ENCODE measurements around the gene PTPRN2. TPM values are rescaled to one million over a fixed set of nuclear protein-coding genes. Genes with fewer than 3 reads are reported as not detected.

PTPRN2 gene
- polyA plus RNA-seq, 4 donors = 7.3 to 11.4 (median 8.0) TPM

DNA sequence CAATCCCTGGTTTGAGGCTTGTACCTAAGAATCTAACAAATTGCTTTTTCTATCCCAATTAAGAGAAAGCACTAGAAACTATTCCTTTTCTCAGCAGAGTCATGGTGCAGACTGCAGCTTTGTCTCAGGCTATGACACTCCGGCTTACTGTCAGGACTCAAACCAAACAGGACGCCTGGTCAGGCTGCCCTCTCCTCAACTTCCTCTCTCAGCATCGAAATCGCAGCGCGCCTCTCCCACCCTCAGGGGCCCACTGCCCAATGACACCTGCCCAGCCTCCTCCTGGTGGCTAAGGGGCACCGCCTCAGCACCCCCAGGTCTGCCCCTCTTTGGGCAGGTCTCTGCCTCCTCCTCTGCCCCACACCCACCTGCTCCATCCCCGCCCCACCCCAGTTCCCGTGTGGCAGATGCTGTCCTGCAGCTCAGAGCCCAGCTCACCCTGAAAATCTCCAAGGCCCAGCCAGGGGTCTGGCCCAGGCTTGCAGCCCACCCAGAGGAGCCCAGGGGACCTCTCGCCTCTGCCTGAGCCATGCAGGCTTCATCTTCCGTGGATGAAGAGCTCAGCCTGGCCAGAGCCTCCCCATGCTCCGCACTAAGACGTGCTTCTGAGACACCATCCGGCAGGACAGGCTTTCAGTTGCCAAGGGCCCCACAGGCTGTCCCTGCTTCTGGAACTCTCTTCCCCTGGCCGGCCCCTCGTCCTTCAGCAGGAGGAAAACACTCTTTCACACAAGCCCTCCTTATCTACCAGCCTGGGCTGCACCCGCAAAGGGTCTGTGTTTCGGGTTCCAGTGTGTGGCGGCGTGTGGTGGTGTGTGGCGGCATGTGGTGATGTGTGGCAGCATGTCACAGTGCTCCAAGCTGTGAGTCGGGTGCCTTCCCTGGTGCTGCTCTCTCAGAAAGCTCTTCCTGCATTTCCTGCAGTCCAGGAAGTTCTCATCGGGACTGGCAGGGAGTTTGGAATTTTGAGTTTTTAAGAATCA, 16.4 kb upstream of the PTPRN2 start:
- DNase-seq (ENCODE audit: low read depth in 4 of 4, low spot score in 2 of 4) = no peak

DNA sequence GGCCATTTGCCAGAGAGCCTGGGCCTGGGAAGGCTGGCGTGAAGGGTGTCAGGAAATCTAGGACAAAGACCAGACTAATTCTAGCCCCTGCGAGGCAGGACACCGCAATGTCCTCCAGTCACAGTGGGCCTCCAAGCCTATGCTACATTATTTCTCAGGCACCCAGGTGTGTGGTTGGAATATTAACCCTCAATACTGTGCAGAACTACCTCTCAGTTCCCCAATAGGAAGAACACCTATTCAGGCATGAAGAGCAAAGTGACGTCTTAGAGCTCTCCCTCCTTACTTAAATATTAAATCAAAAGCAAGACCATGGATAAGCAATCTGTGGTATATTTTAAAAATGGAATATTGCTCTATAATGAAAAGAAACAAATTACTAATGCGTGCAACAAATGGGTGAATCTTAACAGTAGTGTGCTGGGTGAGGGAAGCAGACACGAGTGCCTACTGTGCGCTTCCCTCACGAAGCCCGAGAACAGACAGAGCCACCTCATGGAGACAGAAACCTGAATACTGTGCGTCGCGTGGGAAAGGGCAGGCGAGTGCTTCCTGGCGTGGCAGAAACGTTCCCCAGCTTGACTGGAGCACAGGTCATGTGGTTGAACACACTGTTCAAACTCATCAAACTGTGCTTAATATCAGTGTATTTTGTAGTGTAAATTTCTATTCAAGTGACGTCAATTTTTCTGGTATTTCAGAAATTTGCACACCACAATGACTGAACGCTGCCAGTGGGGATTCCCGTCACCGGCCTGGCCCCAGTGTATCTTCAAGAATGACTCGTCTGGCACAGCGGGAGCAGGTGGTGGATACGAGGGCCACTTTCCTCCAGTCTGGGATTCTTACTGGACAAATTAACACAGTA, 15.5 kb upstream of the PTPRN2 start:
- DNase-seq (ENCODE audit: low read depth in 4 of 4, low spot score in 2 of 4) = no peak

- DNase-seq (ENCODE audit: low read depth in 4 of 4, low spot score in 2 of 4) = no peak
Observed at GRCh38 chr7:158602041-158602440, 14.4 kb upstream of the PTPRN2 start.

GRCh38 chr7:158601090-158601489, 13.5 kb upstream of the PTPRN2 start:
- DNase-seq (ENCODE audit: low read depth in 4 of 4, low spot score in 2 of 4) = no peak

- DNase-seq (ENCODE audit: low read depth in 4 of 4, low spot score in 2 of 4) = no peak
Observed at GRCh38 chr7:158596745-158597144, 9.1 kb upstream of the PTPRN2 start.

- DNase-seq (ENCODE audit: low read depth in 4 of 4, low spot score in 2 of 4) = no peak
Observed at GRCh38 chr7:158596309-158596708, 8.7 kb upstream of the PTPRN2 start.

- no peak for DNase-seq (ENCODE audit: low read depth in 4 of 4, low spot score in 2 of 4)
Observed at GRCh38 chr7:158595068-158595467, 7.4 kb upstream of the PTPRN2 start.

GRCh38 chr7:158592541-158592940, 4.9 kb upstream of the PTPRN2 start:
- DNase-seq (ENCODE audit: low read depth in 4 of 4, low spot score in 2 of 4) = no peak

DNA sequence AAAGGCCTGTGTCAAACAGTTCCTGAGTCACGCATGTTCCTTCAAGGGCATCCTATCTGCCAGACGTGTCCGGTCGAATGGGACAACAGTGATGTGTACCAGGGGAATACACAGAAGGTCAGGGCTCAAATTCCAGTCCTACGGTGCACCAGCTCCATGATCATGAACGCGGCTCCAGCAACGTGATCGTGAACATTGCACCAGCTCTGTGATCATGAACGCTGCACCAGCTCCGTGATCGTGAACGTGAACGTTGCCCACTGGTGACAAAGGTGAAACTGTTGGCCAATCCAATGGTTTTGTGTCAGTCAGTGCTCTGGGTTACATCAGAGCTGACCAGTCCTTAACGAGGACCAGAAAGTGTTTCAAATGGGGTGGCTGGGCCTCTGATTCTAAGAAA, 4.3 kb upstream of the PTPRN2 start:
- no peak for DNase-seq (ENCODE audit: low read depth in 4 of 4, low spot score in 2 of 4)

GRCh38 chr7:158590181-158590530, 2.5 kb upstream of the PTPRN2 start:
- DNase-seq (ENCODE audit: low read depth in 4 of 4, low spot score in 2 of 4) = no peak

DNA sequence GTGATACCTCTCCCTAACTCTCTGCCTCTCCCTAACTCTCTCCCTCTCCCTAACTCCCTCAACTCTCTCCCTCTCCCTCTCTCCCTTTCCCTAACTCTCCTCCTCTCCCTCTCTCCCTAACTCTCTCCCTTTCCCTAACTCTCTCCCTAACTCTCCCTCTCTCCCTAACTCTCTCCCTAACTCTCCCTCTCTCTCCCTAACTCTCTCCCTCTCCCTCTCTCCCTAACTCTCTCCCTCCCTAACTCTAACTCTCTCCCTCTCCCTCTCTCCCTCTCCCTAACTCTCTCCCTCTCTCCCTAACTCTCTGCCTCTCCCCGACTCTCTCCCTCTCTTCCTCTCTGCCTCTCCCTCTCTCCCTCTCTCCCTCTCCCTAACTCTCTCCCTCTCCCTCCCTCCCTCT, 2.0 kb upstream of the PTPRN2 start:
- no peak for DNase-seq (ENCODE audit: low read depth in 4 of 4, low spot score in 2 of 4)

DNA sequence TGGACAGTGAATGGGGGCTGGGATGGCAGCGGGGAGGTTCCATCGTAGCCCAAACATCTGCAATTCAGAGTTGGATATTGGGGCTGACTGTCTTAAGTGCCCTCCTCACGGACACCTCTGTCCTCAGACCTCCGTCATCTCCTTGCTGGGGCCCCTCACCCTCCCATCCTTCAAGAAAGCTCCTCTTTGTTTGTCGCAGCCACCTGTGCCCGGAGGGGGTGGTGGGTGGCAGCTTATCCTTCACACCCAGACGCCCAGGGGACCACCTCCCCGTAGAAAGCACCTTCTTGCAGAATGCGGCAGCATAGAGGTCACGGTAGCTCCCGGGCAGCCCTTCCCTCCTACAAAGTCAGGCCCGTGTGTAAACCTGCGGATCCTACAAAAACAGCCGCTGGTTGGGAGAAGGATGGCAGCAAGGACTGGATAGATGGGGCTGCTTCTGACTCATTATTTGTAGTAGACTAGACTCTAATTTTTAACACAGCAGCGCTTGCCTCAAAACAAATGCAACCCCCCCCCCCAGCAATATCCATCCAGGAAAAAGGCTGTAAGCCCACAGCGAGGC, 1.3 kb upstream of the PTPRN2 start:
- no peak for DNase-seq (ENCODE audit: low read depth in 4 of 4, low spot score in 2 of 4)

DNA sequence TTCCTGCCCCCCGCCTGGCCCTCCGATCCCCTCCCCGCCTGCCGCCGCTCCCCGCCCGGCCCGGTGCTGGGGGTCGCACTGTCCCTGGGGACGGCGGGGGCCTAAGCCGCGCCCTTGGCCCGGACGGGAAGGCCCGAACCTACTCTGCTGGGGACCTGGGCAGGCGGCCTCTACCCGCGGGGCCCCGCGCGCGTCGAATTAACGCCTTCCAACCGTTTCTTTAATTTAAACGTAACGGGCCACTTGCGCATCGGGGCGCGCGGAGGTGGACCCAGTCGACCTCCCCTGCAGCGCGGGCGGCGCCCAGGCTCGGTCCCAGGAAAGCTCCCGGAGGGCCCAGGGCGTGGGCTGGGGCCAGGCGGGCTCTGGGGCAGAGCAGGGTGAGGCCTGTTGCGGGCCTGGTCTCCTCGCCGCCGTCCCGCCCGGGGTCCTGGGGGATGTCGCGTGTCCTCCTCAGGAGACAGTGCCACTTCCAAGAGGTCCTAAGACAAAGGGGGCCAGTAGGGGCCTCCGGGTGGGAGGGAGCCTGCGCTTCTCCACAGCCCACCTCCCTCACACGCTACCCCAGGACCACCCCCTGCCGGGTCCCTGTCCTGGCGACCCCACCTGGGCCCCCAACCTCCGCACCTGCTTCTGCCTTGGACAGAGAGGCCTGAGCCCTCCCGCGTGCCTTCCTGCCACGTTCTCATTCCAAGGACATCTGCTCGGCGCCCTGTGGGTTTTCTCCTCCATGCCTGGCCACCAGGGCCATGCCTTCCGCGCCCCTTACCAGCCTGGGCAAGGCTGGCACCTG, 658 bp upstream of the PTPRN2 start:
- no peak for DNase-seq (ENCODE audit: low read depth in 4 of 4, low spot score in 2 of 4)

- no peak for DNase-seq (ENCODE audit: low read depth in 4 of 4, low spot score in 2 of 4)
Observed at GRCh38 chr7:158586499-158587161, 993 bp downstream of the PTPRN2 start.

DNA sequence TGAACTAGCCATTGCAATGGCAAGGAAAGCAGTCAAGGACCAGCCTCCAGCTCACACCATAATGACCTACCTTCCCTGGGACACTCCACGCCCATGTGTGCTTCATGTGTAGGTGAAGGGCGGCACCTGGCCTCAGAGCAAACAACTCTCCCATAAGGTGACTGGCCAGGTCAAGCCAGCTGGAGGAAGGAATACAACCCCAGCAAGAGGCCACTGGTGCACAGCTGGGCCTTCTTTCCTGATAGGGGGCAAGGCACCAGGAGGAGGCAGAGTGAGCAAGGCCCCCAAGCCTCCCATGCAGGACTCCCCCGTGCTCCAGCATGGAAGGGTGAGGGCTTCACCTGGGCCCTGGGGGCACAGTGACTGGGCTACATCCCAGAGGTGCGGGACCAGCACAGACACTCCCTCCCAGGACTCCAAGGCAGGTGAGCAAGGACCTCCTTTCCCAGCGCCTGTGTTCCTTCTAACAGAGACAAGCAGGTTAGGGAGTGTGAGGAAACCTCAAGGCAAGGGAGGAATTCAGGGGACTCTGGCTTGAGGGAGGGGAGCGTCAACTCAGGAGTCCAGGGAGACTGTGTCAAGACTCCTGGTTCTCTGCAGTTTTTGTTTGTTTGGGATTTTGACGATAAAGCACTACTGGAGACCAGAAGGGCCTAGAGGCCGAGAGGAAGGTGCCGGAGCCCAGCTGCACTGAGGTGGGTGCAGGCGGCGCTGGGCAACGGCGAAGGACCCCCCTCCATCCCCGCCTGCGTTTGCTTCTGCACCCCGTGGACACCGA, 1.7 kb downstream of the PTPRN2 start:
- no peak for DNase-seq (ENCODE audit: low read depth in 4 of 4, low spot score in 2 of 4)

DNA sequence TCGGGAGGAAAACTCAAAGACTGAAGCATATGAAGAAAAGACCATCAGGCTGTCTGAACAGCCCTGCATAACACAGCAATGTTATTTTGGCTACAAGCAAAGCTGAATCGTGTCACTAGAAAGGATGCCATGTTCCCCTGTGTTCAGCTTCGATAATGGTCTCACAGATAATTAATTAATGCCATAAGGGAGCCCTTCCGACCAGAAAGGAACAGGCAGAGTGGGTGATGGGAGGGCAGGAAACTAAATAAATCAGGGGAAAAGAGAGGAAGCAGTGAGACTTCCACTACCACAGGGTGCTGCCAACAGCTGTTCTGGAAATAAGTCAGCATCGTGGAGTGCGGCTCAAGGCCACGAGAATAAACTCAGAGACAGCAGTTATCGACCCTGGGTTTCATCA, 3.2 kb downstream of the PTPRN2 start:
- DNase-seq (ENCODE audit: low read depth in 4 of 4, low spot score in 2 of 4) = no peak

DNA sequence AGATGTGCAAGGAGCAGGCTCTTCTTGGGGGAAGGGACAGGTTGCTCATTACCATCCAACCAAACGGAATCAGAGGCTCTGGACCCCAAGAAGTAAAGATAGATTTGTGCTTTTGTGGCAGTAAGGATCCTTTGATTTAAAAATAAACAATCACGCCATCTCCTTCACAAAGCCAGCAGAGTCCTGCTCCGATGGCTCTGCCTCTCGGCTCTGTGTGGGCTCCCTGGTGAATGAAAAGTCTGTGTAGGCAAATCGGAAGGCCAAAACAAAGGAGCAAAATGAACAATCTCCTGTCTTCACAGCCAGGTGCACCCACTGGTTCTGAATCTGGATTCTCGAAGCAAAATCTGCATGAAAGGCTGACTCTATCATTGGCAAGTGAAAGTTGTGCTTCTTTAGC, 3.8 kb downstream of the PTPRN2 start:
- DNase-seq (ENCODE audit: low read depth in 4 of 4, low spot score in 2 of 4) = no peak

GRCh38 chr7:158583143-158583542, 4.5 kb downstream of the PTPRN2 start:
- DNase-seq (ENCODE audit: low read depth in 4 of 4, low spot score in 2 of 4) = no peak

DNA sequence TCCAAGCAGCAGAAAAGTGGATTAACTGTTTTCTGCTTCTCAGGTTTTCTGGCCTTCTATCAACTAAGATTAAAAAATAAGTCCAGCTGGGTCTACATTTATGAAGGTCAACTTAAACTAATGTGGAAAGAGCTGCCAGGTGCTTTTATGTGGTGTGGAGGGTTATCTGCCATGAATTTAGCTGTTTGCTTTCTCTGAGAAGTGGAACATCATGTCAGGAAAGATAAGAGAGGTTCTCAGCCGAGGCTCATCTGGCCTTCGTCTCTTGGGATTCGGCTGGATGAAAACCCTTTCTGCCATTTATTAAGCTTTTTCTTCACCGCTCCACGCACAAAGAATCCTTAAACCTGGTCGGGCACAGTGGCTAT, 5.5 kb downstream of the PTPRN2 start:
- DNase-seq (ENCODE audit: low read depth in 4 of 4, low spot score in 2 of 4) = no peak

Measured in left renal cortex interstitium (tissue), 4 donors.